Astrocyte (in vitro differentiated cells and primary cell): ENCODE data around the gene BCL2A1. TPM values are rescaled to one million over a fixed set of nuclear protein-coding genes. Genes with fewer than 3 reads are reported as not detected.

Source experiments
- DNase-seq: peaks from one replicate; pipeline ENCODE4 v3.0.0-alpha.2; 2010; ENCODE audit warnings: low read depth
- FAIRE-seq: peaks from 2 replicates; lab custom pipeline; 2011; peaks lifted over from hg19 to GRCh38; lab: Jason Lieb, UNC
- H2AFZ ChIP-seq: 2 replicates; pipeline ENCODE4 v1.6.0; 2012; ENCODE audit warnings: low read depth, low read length, inconsistent platforms
- H3K27ac ChIP-seq: 2 replicates; pipeline ENCODE4 v1.5.1; 2011; ENCODE audit warnings: low read depth, low read length, inconsistent platforms
- H3K27me3 ChIP-seq: 2 replicates; pipeline ENCODE4 v1.6.0; 2011; ENCODE audit warnings: low read length, inconsistent platforms; ENCODE audit not compliant: insufficient read depth
- H3K36me3 ChIP-seq: 2 replicates; pipeline ENCODE4 v1.5.1; 2011; ENCODE audit warnings: low read length, inconsistent platforms; ENCODE audit not compliant: insufficient read depth
- H3K4me1 ChIP-seq: 2 replicates; pipeline ENCODE4 v1.5.1; 2011; ENCODE audit warnings: low read length, inconsistent platforms; ENCODE audit not compliant: insufficient read depth
- H3K4me2 ChIP-seq: 2 replicates; pipeline ENCODE4 v1.6.0; 2012; ENCODE audit warnings: low read length, inconsistent platforms
- H3K4me3 ChIP-seq: 2 replicates; pipeline ENCODE4 v1.5.1; 2011; ENCODE audit warnings: low read depth, mild to moderate bottlenecking, low read length, inconsistent platforms; ENCODE audit not compliant: insufficient read depth
- H3K79me2 ChIP-seq: 2 replicates; pipeline ENCODE4 v1.6.0; 2012; ENCODE audit warnings: mild to moderate bottlenecking, low read length, inconsistent platforms; ENCODE audit not compliant: insufficient read depth
- H3K9ac ChIP-seq: 2 replicates; pipeline ENCODE4 v1.6.0; 2012; ENCODE audit warnings: mild to moderate bottlenecking, low read length, inconsistent platforms
- H3K9me3 ChIP-seq: 2 replicates; pipeline ENCODE4 v1.5.1; 2012; ENCODE audit warnings: low read depth, mild to moderate bottlenecking, low read length, inconsistent platforms; ENCODE audit not compliant: insufficient read depth
- H4K20me1 ChIP-seq: 2 replicates; pipeline ENCODE4 v1.6.0; 2012; ENCODE audit warnings: low read length, inconsistent platforms; ENCODE audit not compliant: insufficient read depth
- H3K27ac Mint-ChIP-seq: one replicate; pipeline ENCODE4 v1.8.0; 2021; ENCODE audit warnings: mild to moderate bottlenecking, mixed read lengths; ENCODE audit not compliant: unreplicated experiment
- H3K27me3 Mint-ChIP-seq: one replicate; pipeline ENCODE4 v1.8.0; 2021; ENCODE audit warnings: low read depth, mixed read lengths; ENCODE audit not compliant: unreplicated experiment
- H3K36me3 Mint-ChIP-seq: one replicate; pipeline ENCODE4 v1.8.0; 2021; ENCODE audit warnings: low read depth, mixed read lengths; ENCODE audit not compliant: unreplicated experiment
- H3K4me1 Mint-ChIP-seq: one replicate; pipeline ENCODE4 v1.8.0; 2021; ENCODE audit warnings: low read depth, mixed read lengths; ENCODE audit not compliant: unreplicated experiment
- H3K4me3 Mint-ChIP-seq: one replicate; pipeline ENCODE4 v1.8.0; 2021; ENCODE audit warnings: mild to moderate bottlenecking, moderate library complexity, mixed read lengths; ENCODE audit not compliant: unreplicated experiment
- H3K9me3 Mint-ChIP-seq: one replicate; pipeline ENCODE4 v1.8.0; 2021; ENCODE audit warnings: mild to moderate bottlenecking, mixed read lengths; ENCODE audit not compliant: unreplicated experiment
- EZH2 ChIP-seq: IDR thresholded peaks from 2 replicates; pipeline ENCODE4 v1.6.1; 2012; ENCODE audit warnings: mild to moderate bottlenecking, low read length, inconsistent platforms; ENCODE audit not compliant: insufficient read depth
- total RNA-seq: library from RNA; stranded (reverse); gene quantifications from 2 replicates; pipeline ENCODE4 v1.2.1, GENCODE V29; 2021
- TF ChIP-seq, protein P1 (sequence below): IDR thresholded peaks from 2 replicates; pipeline ENCODE4 v1.5.1; 2011; ENCODE audit warnings: low read depth, mild to moderate bottlenecking, inconsistent platforms, low read length, moderate library complexity; ENCODE audit not compliant: insufficient read depth

BCL2A1 gene
- total RNA-seq, 1 donor from 2014 or later: not detected

DNA sequence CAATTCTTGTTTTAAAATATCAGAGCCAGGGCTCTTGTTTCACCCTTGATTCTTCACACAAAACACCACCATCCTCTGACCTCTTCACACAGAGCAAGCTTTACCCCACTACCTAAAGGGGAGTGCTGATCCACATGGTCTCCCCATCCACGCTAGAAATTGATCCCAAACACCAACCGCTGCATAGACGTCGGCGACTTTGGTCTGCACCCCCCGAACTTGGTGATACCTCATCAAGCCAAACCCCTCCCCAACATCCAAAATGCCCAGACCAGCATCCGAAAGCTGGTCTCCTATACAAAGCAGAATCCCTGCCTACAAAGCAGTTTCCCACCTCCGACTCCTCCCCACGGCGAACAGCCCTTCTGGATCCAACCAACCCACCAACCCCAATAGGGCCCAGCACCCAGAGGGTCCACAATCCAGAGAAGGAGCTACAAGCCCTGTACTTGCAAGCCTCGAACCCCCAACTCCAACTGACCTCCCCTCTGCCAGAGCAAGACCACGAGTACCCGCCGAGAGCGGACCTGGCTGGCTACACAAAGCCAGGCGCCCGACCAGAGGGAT is 48.4 kb downstream of the BCL2A1 start:
- Mint-ChIP-seq H3K27ac (peak overlapping the region; percentile 92), H3K4me3 (peak overlapping the region; percentile 96), H3K27me3 (no peaks in the 10 kb centered on the region), H3K36me3 (peaks cover 36% of the 10 kb centered on the region), H3K9me3 (peaks cover 35% of the 10 kb centered on the region), H3K4me1 (peaks cover 7% of the 10 kb centered on the region)
- Histone ChIP-seq H3K9me3 (peaks cover 16% of the 10 kb centered on the region), H3K4me2 (peak overlapping the region; percentile 87), H4K20me1 (peaks cover 10% of the 10 kb centered on the region), H3K36me3 (peaks cover 2% of the 10 kb centered on the region), H3K4me1 (peaks cover 5% of the 10 kb centered on the region), H3K4me3 (peak overlapping the region; percentile 87), H3K27ac (peak overlapping the region; percentile 85), H2AFZ (peak overlapping the region; percentile 97), H3K79me2 (peaks cover 28% of the 10 kb centered on the region), H3K27me3 (no peaks in the 10 kb centered on the region), H3K9ac (peak overlapping the region; percentile 91)
- peak; percentile 14 for DNase-seq
- no peak for TF ChIP-seq EZH2
- TF ChIP-seq, protein P1, sequence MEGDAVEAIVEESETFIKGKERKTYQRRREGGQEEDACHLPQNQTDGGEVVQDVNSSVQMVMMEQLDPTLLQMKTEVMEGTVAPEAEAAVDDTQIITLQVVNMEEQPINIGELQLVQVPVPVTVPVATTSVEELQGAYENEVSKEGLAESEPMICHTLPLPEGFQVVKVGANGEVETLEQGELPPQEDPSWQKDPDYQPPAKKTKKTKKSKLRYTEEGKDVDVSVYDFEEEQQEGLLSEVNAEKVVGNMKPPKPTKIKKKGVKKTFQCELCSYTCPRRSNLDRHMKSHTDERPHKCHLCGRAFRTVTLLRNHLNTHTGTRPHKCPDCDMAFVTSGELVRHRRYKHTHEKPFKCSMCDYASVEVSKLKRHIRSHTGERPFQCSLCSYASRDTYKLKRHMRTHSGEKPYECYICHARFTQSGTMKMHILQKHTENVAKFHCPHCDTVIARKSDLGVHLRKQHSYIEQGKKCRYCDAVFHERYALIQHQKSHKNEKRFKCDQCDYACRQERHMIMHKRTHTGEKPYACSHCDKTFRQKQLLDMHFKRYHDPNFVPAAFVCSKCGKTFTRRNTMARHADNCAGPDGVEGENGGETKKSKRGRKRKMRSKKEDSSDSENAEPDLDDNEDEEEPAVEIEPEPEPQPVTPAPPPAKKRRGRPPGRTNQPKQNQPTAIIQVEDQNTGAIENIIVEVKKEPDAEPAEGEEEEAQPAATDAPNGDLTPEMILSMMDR: no peak
- no peak for FAIRE-seq

DNA sequence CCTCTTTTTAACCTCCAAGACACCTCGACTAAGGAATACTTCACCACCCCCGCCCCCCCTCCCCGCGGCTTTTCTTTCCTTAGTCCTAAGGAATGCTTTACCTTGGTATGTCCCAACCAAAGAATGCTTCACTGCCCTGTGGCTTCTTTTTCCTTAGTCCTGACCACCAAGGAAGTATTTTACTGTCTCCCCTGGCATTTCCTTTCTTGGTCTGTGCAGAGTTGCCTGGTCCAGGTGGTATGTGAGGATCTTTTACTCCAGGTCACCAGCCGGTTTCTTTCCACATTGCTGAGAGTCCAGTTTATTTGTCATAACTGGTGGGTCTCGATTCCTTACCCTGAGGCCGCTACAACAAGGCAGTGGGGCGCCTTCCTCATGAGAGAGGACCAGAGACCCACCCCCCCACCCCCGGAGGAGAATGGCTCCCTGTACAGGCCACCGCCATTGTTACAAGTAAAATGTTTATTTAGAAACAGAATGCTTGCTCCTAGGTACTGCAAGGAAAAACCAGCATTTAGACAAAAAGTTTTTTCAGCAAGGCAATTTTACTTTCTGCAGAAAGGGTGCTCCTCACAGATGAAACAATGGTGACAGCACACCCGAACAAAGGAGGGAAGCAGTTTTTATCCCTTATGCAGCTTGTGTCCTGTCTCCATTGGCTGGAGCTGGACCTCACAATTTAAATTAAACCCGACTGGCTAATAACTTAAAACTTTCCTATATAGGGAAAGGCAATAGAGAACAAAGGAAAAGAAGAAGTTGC is 51.1 kb downstream of the BCL2A1 start:
- Mint-ChIP-seq H3K4me3 (peak overlapping the region; percentile 40), H3K36me3 (peaks cover 57% of the 10 kb centered on the region), H3K27me3 (no peaks in the 10 kb centered on the region), H3K4me1 (peaks cover 7% of the 10 kb centered on the region), H3K9me3 (peaks cover 53% of the 10 kb centered on the region), H3K27ac (peak overlapping the region; percentile 66)
- Histone ChIP-seq H3K27ac (no peak overlapping the region), H3K27me3 (no peaks in the 10 kb centered on the region), H3K4me3 (no peak overlapping the region), H3K79me2 (peaks cover 28% of the 10 kb centered on the region), H3K9ac (no peak overlapping the region), H3K4me1 (peaks cover 5% of the 10 kb centered on the region), H3K36me3 (peaks cover 2% of the 10 kb centered on the region), H2AFZ (no peak overlapping the region), H3K9me3 (peaks cover 29% of the 10 kb centered on the region), H3K4me2 (no peak overlapping the region), H4K20me1 (peaks cover 10% of the 10 kb centered on the region)
- FAIRE-seq (no peak), DNase-seq (no peak)
- TF ChIP-seq EZH2: no peak
- TF ChIP-seq, protein P1: no peak
